WTC11 (cell line): ENCODE measurements around the gene GALNT5.

Source experiments
- CTCF ChIP-seq: fragments of 200-600 bp; IDR thresholded peaks from 2 replicates; pipeline ENCODE4 v1.8.0; 2022; ENCODE audit warnings: antibody characterized with exemption
- ESRRA ChIP-seq: sonication (generic); formaldehyde crosslinking; IDR thresholded peaks from 2 replicates; pipeline ENCODE4 v1.8.1; 2022; ENCODE audit warnings: mild to moderate bottlenecking, missing genetic modification reagents, borderline replicate concordance
- NR2C2 ChIP-seq: sonication (generic); formaldehyde crosslinking; IDR thresholded peaks from 2 replicates; pipeline ENCODE4 v1.8.0; 2022; ENCODE audit warnings: mild to moderate bottlenecking, missing genetic modification reagents
- RELA ChIP-seq: sonication (generic); formaldehyde crosslinking; IDR thresholded peaks from 2 replicates; pipeline ENCODE4 v1.8.1; 2022; ENCODE audit warnings: missing genetic modification reagents, mild to moderate bottlenecking, borderline replicate concordance

GRCh38 chr2:157264099-157264498 lies 6.6 kb downstream of the GALNT5 start:
- TF ChIP-seq RELA (no peak), NR2C2 (CRISPR knock-in tag) (no peak), CTCF (no peak), ESRRA (CRISPR knock-in tag) (no peak)
